ENCODE results near the gene TPI1.
A peak's percentile ranks its signal among the peaks of the same experiment; 100 is the strongest.
"Not testable (repeated sequence)": the region's sequence is repeated elsewhere in the genome, so short reads cannot be mapped to it uniquely, and the experiment has no call there.

TPI1 gene

GRCh38 chr12:6851921-6852650 is 15.2 kb upstream of the TPI1 start, which contains the start of gene USP5:
USP5 (plus strand) TSS chr12:6852150; CDS start chr12:6852180, 30 bp downstream.
- peak; percentile 76 for TF ChIP-seq POLR2AphosphoS5 (IDR thresholded peaks at IDR 0.05; ENCODE audit: low read depth, low read length)
- peak; percentile 74 for TF ChIP-seq POLR2A (IDR thresholded peaks at IDR 0.05; ENCODE audit: low read depth, low read length)
- TF ChIP-seq TAF1 (IDR thresholded peaks at IDR 0.05; ENCODE audit: borderline replicate concordance, low read depth, low read length) = no peak
- FAIRE-seq (no peak), DNase-seq (ENCODE audit: insufficient read length) (peak; percentile 97)

GRCh38 chr12:6852651-6853354 is 14.5 kb upstream of the TPI1 start:
- FAIRE-seq (no peak), DNase-seq (ENCODE audit: insufficient read length) (no peak)
- no peak for TF ChIP-seq TAF1 (IDR thresholded peaks at IDR 0.05; ENCODE audit: borderline replicate concordance, low read depth, low read length)
- no peak for TF ChIP-seq POLR2AphosphoS5 (IDR thresholded peaks at IDR 0.05; ENCODE audit: low read depth, low read length)

- DNase-seq (ENCODE audit: insufficient read length) = no peak
- no peak for FAIRE-seq
- TF ChIP-seq TAF1 (IDR thresholded peaks at IDR 0.05; ENCODE audit: borderline replicate concordance, low read depth, low read length) (no peak), POLR2AphosphoS5 (IDR thresholded peaks at IDR 0.05; ENCODE audit: low read depth, low read length) (no peak), POLR2A (IDR thresholded peaks at IDR 0.05; ENCODE audit: low read depth, low read length) (no peak)
These were observed 13.7 kb upstream of the TPI1 start for GRCh38 chr12:6853626-6854025.

GRCh38 chr12:6854036-6854435 is 13.3 kb upstream of the TPI1 start:
- TF ChIP-seq POLR2AphosphoS5 (IDR thresholded peaks at IDR 0.05; ENCODE audit: low read depth, low read length) (no peak), TAF1 (IDR thresholded peaks at IDR 0.05; ENCODE audit: borderline replicate concordance, low read depth, low read length) (no peak), POLR2A (IDR thresholded peaks at IDR 0.05; ENCODE audit: low read depth, low read length) (no peak)
- DNase-seq (ENCODE audit: insufficient read length) (no peak), FAIRE-seq (no peak)

- FAIRE-seq (no peak), DNase-seq (ENCODE audit: insufficient read length) (no peak)
- no peak for TF ChIP-seq TAF1 (IDR thresholded peaks at IDR 0.05; ENCODE audit: borderline replicate concordance, low read depth, low read length)
- no peak for TF ChIP-seq POLR2A (IDR thresholded peaks at IDR 0.05; ENCODE audit: low read depth, low read length)
- no peak for TF ChIP-seq POLR2AphosphoS5 (IDR thresholded peaks at IDR 0.05; ENCODE audit: low read depth, low read length)
These were observed 12.0 kb upstream of the TPI1 start for GRCh38 chr12:6855322-6855721.

- FAIRE-seq (no peak), DNase-seq (ENCODE audit: insufficient read length) (no peak)
- TF ChIP-seq TAF1 (IDR thresholded peaks at IDR 0.05; ENCODE audit: borderline replicate concordance, low read depth, low read length) (no peak), POLR2A (IDR thresholded peaks at IDR 0.05; ENCODE audit: low read depth, low read length) (no peak)
These were observed 8.5 kb upstream of the TPI1 start for GRCh38 chr12:6858799-6859198.

- DNase-seq (ENCODE audit: insufficient read length) = no peak
- FAIRE-seq = no peak
- TF ChIP-seq POLR2A (IDR thresholded peaks at IDR 0.05; ENCODE audit: low read depth, low read length) (no peak), POLR2AphosphoS5 (IDR thresholded peaks at IDR 0.05; ENCODE audit: low read depth, low read length) (no peak), TAF1 (IDR thresholded peaks at IDR 0.05; ENCODE audit: borderline replicate concordance, low read depth, low read length) (no peak)
These were observed 7.2 kb upstream of the TPI1 start for GRCh38 chr12:6860116-6860515.

GRCh38 chr12:6860942-6861341 is 6.4 kb upstream of the TPI1 start:
- TF ChIP-seq POLR2AphosphoS5 (IDR thresholded peaks at IDR 0.05; ENCODE audit: low read depth, low read length) (no peak), POLR2A (IDR thresholded peaks at IDR 0.05; ENCODE audit: low read depth, low read length) (no peak), TAF1 (IDR thresholded peaks at IDR 0.05; ENCODE audit: borderline replicate concordance, low read depth, low read length) (no peak)
- DNase-seq (ENCODE audit: insufficient read length) (no peak), FAIRE-seq (no peak)

GRCh38 chr12:6861391-6861790 is 5.9 kb upstream of the TPI1 start:
- FAIRE-seq = no peak
- TF ChIP-seq POLR2AphosphoS5 (IDR thresholded peaks at IDR 0.05; ENCODE audit: low read depth, low read length) (no peak), TAF1 (IDR thresholded peaks at IDR 0.05; ENCODE audit: borderline replicate concordance, low read depth, low read length) (no peak), POLR2A (IDR thresholded peaks at IDR 0.05; ENCODE audit: low read depth, low read length) (no peak)
- DNase-seq (ENCODE audit: insufficient read length) = no peak

- DNase-seq (ENCODE audit: insufficient read length) = no peak
- TF ChIP-seq TAF1 (IDR thresholded peaks at IDR 0.05; ENCODE audit: borderline replicate concordance, low read depth, low read length) (no peak), POLR2AphosphoS5 (IDR thresholded peaks at IDR 0.05; ENCODE audit: low read depth, low read length) (no peak), POLR2A (IDR thresholded peaks at IDR 0.05; ENCODE audit: low read depth, low read length) (no peak)
- no peak for FAIRE-seq
These were observed 4.3 kb upstream of the TPI1 start for GRCh38 chr12:6863033-6863432.

GRCh38 chr12:6863586-6864321 is 3.6 kb upstream of the TPI1 start:
- DNase-seq (ENCODE audit: insufficient read length) (no peak), FAIRE-seq (no peak)
- no peak for TF ChIP-seq TAF1 (IDR thresholded peaks at IDR 0.05; ENCODE audit: borderline replicate concordance, low read depth, low read length)
- no peak for TF ChIP-seq POLR2A (IDR thresholded peaks at IDR 0.05; ENCODE audit: low read depth, low read length)
- no peak for TF ChIP-seq POLR2AphosphoS5 (IDR thresholded peaks at IDR 0.05; ENCODE audit: low read depth, low read length)

GRCh38 chr12:6865307-6865706 is 2.0 kb upstream of the TPI1 start:
- FAIRE-seq; DNase-seq (ENCODE audit: insufficient read length): not testable (repeated sequence)
